SIG-M5 treated with dmso at 0.1 percent for 504 hours (cell line): ENCODE measurements around the gene LIN54.
"Not testable (repeated sequence)": the region's sequence is repeated elsewhere in the genome, so short reads cannot be mapped to it uniquely, and the experiment has no call there.

Experiments used
- DNase-seq: peaks from one replicate; lab custom pipeline; 2025; ENCODE audit not compliant: unreplicated experiment; lab: John Stamatoyannopoulos, UW

Gene LIN54

DNA sequence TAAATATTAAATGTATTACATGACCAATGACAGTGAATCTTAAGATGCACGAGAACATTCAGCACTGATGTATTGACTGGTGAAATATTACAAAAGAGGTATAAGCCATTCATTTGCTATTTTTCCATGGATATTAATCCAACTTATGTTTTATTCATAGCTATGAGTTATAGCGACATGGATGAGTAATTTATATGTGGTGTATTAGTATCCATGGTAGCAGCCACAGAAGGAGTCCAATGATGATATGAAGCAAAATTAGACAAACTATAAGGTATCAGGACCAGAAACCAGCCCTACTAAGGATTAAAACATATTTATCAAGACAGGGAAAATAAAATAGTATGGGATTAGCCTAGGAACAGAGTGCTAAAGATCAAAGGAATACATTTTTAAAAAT, 59.4 kb downstream of the LIN54 start:
- no peak for DNase-seq

DNA sequence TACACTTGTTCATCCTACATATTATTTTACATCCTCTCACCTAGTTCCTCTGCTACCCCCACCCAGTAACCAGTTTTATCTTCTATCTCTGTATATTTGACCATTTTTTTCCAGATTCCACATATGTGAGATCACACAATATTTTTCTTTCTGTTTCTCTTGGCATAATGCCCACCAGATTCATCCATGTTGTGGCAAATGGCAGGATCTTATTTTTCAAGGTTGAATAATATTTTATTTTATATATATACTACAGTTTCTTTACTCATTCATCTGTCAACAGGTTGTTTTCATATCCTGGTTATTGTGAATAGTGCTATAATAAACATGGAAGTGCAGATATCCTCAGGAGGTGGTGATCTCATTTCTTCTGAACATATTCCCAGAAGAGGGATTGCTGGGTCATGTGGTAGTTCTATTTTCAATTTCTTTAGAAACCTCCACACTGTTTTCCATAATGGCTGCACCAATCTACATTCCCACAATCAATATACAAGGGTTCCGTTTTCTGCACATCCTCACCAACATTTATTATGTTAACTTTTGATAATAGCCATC, 61.9 kb downstream of the LIN54 start:
- no peak for DNase-seq

DNA sequence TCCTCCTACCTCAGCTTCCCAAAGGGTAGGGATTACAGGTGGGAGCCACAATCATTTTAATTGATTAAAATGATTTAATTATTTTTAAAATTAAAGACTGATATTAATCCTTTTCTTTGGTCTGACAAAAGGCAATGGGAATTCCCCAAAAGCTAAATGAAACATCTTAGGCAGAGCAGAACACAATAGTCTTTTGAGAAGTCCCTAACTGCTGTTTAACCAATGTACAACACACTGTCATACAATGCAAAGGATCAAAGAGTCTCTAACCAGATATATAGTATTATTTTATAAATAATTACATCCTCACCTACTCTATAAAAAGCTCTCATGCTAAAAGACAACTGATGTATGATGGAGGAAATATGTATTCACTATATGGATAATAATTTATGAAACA, 63.1 kb downstream of the LIN54 start:
- DNase-seq = no peak

- DNase-seq = no peak
Observed at GRCh38 chr4:82939414-82939813, 71.2 kb downstream of the LIN54 start.

DNA sequence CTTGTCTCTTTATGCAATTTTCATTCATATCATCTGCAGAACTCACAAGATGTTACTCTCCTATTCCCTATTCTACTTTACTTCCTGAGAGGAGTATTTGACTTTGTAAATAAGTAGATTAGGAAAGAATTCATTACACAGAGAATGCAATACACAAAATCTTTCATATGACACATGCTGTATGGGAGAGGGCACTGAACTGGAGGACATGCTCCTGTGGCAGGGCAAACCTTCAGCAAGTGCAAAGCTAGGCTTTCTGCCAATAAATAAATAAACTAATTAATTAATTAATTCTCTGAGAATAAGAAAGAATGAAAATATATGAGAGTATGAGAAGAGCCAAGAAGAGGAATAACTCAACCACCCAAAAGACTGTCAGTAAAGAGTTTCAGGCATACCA, 76.2 kb downstream of the LIN54 start:
- DNase-seq = no peak

- DNase-seq = no peak
Observed at GRCh38 chr4:82930848-82931755, 79.5 kb downstream of the LIN54 start.

GRCh38 chr4:82921795-82922194, 88.8 kb downstream of the LIN54 start:
- DNase-seq = no peak

DNA sequence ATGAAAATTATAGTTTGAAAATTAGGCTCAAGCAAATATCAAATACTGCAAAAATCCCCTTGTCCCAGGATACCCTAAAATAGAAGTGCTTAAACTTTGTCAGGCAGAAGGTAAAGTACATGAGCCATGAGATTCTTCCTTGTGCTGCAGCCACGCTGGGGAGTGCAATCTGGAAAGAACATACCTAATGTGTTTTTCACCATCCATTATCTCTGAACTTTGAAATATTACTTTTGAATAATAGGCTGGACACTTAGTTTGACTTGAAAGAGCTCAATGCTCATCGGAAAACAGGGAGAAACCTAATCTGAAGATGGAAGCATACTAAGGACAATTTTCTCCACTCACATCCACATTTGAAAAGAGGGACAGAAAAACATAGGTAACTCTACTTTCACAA, 91.2 kb downstream of the LIN54 start:
- DNase-seq = no peak

DNA sequence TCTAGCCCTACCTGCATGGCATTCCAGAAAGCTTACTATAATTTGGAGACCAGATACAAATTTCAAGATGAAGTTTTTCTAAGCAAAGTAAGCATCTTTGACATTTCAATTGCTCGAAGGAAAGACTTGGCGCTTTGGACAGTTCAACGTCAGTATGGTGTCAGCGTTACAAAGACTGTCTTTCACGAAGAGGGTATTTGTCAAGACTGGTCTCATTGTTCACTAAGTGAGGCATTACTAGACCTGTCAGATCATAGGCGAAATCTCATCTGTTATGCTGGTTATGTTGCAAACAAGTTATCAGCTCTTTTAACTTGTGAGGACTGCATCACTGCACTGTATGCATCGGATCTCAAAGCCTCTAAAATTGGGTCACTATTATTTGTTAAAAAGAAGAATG, 92.5 kb downstream of the LIN54 start:
- no peak for DNase-seq

DNA sequence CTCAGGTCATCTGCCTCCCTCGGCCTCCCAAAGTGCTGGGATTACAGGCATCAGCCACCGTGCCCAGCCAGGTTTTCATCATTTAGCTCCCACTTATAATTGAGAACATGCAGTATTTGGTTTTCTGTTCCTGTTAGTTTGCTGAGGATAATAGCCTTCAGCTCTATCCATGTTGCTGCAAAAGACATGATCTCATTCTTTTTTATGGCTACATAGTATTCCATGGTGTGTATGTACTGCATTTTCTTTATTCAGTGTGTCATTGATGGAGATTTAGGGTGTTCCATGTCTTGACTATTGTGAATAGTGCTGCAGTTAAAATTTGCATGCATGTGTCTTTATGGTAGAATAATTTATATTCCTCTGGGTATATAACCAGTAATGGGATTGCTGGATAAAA, 96.7 kb downstream of the LIN54 start:
- DNase-seq = not testable (repeated sequence)

- no peak for DNase-seq
Observed at GRCh38 chr4:82913305-82913704, 97.3 kb downstream of the LIN54 start.

GRCh38 chr4:82909326-82909725, 101.3 kb downstream of the LIN54 start:
- no peak for DNase-seq

DNA sequence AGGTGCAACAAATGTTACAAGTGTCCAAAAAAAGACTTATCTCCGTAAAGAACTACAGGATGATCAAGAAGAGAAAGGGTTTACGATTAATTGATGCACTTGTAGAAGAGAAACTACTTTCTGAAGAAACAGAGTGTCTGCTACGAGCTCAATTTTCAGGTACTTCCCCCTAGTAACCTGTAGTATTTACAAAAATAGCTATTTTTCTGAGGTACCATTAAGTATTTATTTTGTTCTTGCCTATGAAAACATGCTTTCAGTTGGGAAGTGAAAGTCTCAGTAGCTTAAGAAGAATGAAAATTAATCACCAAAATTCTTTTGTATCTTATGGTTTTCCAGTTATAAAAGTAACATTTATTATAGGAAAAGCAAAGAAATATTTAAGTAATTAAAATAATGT, 104.2 kb downstream of the LIN54 start:
- no peak for DNase-seq

GRCh38 chr4:82905205-82905604, 105.4 kb downstream of the LIN54 start:
- DNase-seq = peak; percentile 47

GRCh38 chr4:82903737-82904136, 106.9 kb downstream of the LIN54 start:
- peak; percentile 16 for DNase-seq

DNA sequence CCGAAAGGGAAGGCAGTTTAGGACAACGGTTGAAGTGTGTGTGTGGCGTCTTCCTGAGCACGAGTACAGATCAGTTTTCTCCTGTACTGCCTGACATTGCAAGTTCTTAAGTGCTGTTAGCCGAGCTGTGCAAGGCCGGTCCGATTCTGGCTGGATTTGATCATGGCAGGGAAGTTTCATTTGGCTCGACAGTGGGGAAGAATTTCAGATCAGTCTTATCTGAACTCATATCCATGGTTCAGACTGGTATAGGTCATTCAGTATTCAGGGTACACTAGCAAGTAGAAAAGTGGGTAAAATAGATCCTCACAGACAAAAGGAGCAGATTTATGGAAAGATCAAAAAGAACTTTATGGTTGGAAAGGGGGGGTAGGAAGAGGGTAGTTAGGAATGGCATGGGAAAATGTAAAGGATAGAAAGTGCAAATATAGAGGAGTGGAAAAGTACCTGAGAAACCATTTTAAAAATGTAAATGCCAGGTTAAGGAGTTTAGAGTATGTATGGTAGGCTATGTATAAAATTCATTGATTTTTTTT, 109.4 kb downstream of the LIN54 start:
- no peak for DNase-seq

GRCh38 chr4:82900411-82901182, 110.0 kb downstream of the LIN54 start, which contains the start of gene THAP9:
TSS of gene THAP9 (plus strand) at chr4:82900735. CDS start at chr4:82900803, 68 bp downstream.
- peak; percentile 98 for DNase-seq

- DNase-seq = peak; percentile 74
Observed at GRCh38 chr4:82900066-82900410, 110.6 kb downstream of the LIN54 start.

DNA sequence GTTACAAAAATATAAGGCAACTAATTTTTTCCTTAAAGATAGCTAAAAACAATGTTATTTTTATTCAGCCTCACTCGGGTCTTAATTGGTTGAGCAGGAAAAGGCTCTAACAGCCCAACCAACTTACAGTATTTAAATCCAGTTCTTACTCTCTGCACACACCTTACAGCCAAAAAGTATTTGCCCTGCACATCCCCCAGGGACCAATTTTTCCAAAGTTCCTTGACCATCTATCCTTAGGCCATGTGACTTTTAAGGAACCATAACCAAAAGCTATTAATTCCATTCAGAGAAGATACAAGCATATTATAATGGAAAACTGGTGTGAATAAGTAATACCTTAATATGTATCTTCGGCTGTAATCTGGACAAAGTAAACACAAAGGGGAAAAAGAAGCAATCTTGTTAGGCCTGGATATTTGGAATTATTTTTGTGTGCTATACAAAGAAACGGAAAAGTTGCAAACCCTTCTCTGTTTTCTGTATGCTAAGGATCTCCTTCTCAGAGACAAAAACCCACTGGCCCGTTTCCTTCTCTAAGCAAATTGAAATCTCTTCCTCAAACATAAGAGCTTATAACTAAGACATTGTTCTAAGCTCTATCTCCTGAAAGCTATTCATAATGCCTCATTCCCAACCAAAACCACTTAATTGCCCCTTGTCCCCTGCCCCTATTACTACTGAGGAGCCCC, 111.1 kb downstream of the LIN54 start:
- peak; percentile 48 for DNase-seq

DNA sequence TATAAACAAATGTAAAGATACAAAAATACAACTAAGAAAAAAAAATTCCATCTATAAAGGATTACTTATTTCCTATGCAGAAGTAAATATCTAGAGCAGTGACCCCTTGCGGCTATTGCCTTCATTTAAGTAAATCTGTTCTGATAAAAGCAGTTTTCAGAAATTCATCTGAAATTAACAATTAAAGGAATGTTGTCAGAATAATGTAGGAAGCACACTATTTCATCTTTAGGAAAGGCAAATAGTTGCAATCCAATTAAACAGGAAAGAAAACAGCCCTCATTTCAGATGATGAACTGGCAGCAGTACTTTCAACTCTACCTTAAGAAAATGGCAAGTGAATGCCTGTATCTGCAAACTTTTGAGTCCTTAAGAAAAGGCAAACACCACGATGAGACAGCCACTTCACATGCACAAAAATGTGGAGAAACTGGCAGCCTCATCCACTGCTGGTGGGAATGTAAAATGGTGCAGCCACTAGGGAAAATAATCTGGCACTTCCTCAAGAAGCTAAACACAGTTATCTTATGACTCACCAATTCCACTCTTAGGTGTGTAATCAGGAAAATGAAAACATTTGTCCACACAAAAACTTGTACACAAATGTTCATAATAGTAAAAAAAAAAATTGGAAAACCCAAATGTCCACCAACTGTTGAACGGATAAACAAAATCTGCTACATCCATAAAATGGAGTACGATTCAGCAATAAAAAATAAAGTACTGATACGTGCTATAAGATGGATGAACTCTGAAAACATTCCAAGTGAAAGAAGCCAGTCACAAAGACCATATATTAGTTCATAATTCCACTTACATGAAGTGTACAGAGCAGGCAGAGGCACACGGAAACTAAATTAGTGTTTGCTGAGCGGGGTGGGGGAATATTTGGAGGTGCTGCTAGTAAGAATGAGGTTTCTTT, 112.0 kb downstream of the LIN54 start:
- DNase-seq = peak; percentile 26
